Motor neuron (in vitro differentiated cells): ENCODE results near the gene TEKT3. TPM values are rescaled to one million over a fixed set of nuclear protein-coding genes. Genes with fewer than 3 reads are reported as not detected.

Source experiments
- ATAC-seq, 8 experiments: fragments of 200-7000 bp; cut with Tn5 transposase; replicated peaks in 6 of 8; 2 replicates each; pipeline ENCODE4 v1.8.0; 2021; ENCODE audit warnings: mild to moderate bottlenecking in 8 of 8, moderate library complexity in 8 of 8
- H3K27ac ChIP-seq, 2 donors: fragments of 250-450 bp; sonication (Bioruptor Pico); 2 replicates each; pipeline ENCODE4 v1.9.0; 2021; ENCODE audit warnings: antibody characterized with exemption in 2 of 2, mild to moderate bottlenecking in 2 of 2, moderate library complexity in 1 of 2
- H3K4me1 ChIP-seq, 2 donors: fragments of 250-450 bp; sonication (Bioruptor Pico); replicated peaks in 1 of 2; 2 replicates each; pipeline ENCODE4 v1.6.1; 2021; ENCODE audit warnings: antibody characterized with exemption in 2 of 2, mild to moderate bottlenecking in 2 of 2, moderate library complexity in 1 of 2
- H3K4me3 ChIP-seq, 5 donors: fragments of 250-450 bp; sonication (Bioruptor Pico); 2 replicates each; pipeline ENCODE4 v1.9.0; 2021; ENCODE audit warnings: antibody characterized with exemption in 5 of 5, mild to moderate bottlenecking in 5 of 5, moderate library complexity in 4 of 5
- WGBS, 10 experiments: fragments of 450-650 bp; shearing (Covaris generic); methylation state at CpG; one replicate each; pipeline ENCODE4 v1.0.0; 2022; 5-methylcytosine and 5-hydroxymethylcytosine counted together
- in situ Hi-C, 9 experiments: fragments of 400-800 bp; cut with MboI; loops; one replicate each; pipeline ENCODE4 v1.15.0; 2021; ENCODE audit warnings: low sequenced_read_pairs in 9 of 9, low pct_unique_long_range_greater_than_20kb in 2 of 9; ENCODE audit not compliant: unreplicated experiment in 9 of 9
- total RNA-seq, 8 experiments: library from RNA; unstranded; fragments of 300-600 nt; gene quantifications; 2 replicates each; pipeline versions ENCODE4 v1.2.3 to v1.2.4, GENCODE V29; 2022

TEKT3 gene
- total RNA-seq, 8 experiments from 2014 or later: 0.54 to 2.9 (median 0.90) TPM; not detected in 3

DNA sequence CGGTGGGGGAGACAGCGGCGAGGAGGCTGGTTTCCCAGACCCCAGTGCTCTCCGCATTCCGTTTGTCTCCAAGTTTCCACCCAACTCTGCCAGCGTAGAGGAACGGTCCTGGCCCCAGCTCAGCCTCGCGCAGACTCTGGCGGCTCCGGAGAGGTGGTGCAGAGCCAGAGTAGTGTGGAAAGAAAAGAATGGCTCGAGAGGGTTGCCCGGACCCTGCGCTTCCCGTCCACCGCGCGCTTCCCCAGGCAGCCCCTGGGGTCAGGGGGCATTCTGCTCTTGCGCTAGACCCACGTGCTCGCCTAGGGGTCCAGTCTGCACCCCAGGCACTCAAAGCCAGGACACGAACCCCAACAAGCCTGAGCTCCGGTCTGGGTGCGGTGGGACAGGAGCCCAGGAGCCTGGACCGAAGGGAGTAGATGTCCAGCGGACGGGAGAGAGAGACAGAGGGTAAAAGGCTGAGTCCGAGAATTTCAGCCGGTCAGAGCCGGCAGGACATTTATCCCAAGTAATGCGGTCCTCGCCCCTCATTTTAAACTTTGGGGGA lies 80.1 kb downstream of the TEKT3 start:
- Histone ChIP-seq H3K4me1 (peaks cover 0 to 6% of the 10 kb centered on the region in 2 donors), H3K27ac (no peak overlapping the region), H3K4me3 (peak overlapping the region; percentile 31 to 49 (median 40))
- 0 to 24% (median 7%) methylated on average over 3 to 14 of the region's 32 CpGs; no CpG with 5 or more reads in 4 of the 10 experiments for WGBS, 10 experiments
- in situ Hi-C loops: loop anchor here in 3 of 9 experiments (25.0 kb wide), 3 partner anchors 176 to 726 kb away; partner anchors contain the start of genes TTC19 (in 1 of the 3) and ZSWIM7 (in 1 of the 3)
- ATAC-seq: peak; percentile 8 to 56 (median 45)

DNA sequence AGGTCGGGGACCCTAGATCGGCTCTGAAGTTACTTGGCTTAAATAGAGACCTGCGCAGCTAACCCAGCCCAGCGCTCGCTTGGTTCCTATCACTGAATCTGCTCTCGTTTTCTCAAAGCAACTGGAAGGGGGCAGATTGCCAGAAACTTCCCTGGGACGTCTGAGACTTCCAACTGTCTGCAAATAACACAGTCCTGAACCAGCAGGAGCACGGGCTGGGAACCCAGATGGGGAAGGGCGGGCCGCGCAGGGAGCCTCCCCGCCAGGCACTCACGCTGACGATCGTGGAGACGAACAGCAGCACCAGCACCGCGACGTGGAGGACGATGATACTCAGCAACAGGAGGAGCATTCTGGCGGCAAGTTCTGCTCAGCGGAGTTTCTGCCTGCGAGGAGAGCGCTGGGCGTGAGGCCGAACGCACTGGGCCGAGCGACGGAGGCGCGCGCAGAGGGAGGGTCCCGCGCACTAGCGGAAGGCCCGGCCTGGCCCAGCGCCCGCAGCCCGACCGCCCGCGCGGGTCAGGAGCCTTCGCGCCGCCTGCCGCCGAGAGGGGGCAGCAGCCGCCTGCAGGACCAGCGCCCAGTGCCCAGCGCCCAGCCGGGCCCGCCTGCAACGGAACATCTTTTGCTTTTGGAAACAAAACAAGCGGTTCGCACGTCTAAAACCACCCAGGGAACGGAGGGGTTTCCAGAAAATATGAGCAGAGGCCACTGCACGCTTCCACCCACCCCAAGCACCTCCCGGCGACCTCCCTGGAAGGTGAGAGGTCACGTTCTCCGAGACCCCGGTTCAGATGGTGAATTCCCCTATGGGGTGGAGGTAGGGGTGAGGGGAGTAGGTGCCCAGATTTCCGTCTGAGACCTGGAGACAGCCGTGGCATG lies 80.8 kb downstream of the TEKT3 start:
- 0 to 33% (median 7%) methylated on average over 1 to 37 of the region's 67 CpGs; no CpG with 5 or more reads in 3 of the 10 experiments for WGBS, 10 experiments
- peaks cover 0 to 6% of the 10 kb centered on the region in 2 donors for H3K4me1 ChIP-seq

DNA sequence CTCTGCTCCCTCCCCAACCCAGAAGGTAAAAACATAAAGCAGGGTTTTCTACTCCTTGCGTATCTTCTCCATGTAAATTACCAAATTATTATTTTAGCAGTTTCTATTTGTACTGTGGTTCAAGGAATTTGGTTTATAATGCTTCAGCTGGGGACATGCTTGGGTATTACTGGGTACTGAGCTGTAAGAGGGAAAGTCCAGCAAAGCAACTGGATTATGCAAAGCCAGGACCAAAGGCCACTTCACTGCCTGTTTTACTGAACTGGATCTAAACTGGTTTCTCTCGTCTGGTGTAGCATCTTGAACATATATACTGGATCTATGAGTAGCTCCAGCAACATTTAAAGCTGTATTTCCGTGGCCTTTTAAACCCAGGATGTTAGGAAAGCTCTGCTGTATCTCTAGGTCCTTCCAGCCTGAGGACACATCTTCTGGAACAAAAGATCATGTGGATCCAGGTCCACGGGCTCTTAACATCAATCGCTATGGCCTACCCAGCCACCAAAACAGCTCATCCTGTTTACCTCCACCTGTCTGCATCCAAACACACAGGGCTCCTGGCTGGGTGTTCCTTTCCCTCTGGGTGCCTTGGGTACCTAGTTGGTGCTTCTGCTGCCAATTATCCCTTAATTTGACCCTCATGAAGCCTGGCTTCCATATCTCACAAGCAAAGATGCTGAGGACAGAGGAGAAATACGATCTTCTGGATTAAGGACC lies 83.4 kb downstream of the TEKT3 start:
- Histone ChIP-seq H3K4me1 (no peaks in the 10 kb centered on the region), H3K27ac (no peak overlapping the region), H3K4me3 (no peak overlapping the region)
- in situ Hi-C loops: loop anchor here in 7 of 9 experiments (5.0 to 25.0 kb wide), 5 partner anchors 179 to 729 kb away; partner anchors contain the start of genes TTC19 (in 1 of the 7) and ZSWIM7 (in 1 of the 7)
- WGBS, 10 experiments: 12 to 100% (median 87%) methylated on average over 1 to 5 of the region's 6 CpGs
- ATAC-seq: no peak

More for the DNA sequence above, 80.8 kb downstream of the TEKT3 start:
- in situ Hi-C loops: loop anchor here in 3 of 9 experiments (25.0 kb wide), 3 partner anchors 177 to 727 kb away; partner anchors contain the start of genes TTC19 (in 1 of the 3) and ZSWIM7 (in 1 of the 3)
- Histone ChIP-seq H3K27ac (no peak overlapping the region), H3K4me3 (peak overlapping the region; percentile 31 to 49 (median 40))
- peak; percentile 53 to 94 (median 91) for ATAC-seq

DNA sequence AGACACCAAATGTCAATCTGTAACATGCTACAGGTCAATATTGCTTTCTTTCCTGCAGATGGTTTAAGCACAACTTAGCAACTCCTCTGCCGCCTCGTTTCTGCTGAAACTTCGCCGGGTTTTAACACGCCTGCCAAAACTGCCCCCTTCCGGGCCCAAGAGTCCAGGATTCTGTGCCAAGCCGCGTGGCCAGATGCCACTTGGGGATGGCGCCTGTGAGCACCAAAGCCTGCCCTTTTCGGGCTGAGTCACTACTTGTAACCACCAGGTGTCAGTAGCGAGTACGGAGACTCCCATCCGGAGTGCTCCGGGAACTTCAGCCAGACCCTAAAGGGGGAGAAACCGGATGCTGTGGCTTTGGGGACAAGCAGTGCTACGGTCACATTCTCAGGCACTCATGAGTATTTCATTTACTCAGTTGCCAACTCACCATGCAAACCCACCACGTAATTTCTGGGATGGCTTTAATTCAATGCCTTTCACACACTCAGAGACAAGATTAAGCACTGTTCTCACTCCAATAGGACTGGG lies 84.1 kb downstream of the TEKT3 start:
- peak in 4 of 8 experiments; percentile 2 to 18 (median 6) for ATAC-seq
- H3K4me1 ChIP-seq: no peaks in the 10 kb centered on the region
- no peak overlapping the region for H3K27ac ChIP-seq
- no peak overlapping the region for H3K4me3 ChIP-seq
- WGBS, 10 experiments: 0 to 37% (median 12%) methylated on average over 5 to 13 of the region's 17 CpGs; no CpG with 5 or more reads in 4 of the 10 experiments
- in situ Hi-C loops: loop anchor here in 7 of 9 experiments (5.0 to 25.0 kb wide), 5 partner anchors 180 to 730 kb away; partner anchors contain the start of genes TTC19 (in 1 of the 7) and ZSWIM7 (in 1 of the 7)

DNA sequence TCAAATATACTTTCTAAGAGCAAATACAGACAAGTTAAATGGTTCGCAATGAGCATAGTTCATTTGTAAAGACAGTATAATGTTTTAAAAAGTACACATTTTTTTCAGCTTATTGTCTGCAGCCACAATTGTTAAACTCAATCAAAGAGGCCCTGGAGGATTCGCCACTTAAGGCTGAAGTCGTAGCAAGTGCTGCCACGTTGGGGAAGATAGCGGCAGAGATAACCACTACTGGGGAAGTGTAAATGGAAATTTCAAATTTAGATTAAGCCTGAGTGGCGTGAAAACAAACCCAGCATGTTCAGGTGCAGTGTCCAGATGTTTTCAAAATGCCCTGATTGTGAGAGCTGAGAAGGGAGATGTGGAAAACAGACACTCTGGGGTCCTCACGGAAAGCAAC lies 84.7 kb downstream of the TEKT3 start:
- in situ Hi-C loops: loop anchor here in 7 of 9 experiments (5.0 to 25.0 kb wide), 5 partner anchors 181 to 731 kb away; partner anchors contain the start of genes TTC19 (in 1 of the 7) and ZSWIM7 (in 1 of the 7)
- H3K27ac ChIP-seq: no peak overlapping the region

DNA sequence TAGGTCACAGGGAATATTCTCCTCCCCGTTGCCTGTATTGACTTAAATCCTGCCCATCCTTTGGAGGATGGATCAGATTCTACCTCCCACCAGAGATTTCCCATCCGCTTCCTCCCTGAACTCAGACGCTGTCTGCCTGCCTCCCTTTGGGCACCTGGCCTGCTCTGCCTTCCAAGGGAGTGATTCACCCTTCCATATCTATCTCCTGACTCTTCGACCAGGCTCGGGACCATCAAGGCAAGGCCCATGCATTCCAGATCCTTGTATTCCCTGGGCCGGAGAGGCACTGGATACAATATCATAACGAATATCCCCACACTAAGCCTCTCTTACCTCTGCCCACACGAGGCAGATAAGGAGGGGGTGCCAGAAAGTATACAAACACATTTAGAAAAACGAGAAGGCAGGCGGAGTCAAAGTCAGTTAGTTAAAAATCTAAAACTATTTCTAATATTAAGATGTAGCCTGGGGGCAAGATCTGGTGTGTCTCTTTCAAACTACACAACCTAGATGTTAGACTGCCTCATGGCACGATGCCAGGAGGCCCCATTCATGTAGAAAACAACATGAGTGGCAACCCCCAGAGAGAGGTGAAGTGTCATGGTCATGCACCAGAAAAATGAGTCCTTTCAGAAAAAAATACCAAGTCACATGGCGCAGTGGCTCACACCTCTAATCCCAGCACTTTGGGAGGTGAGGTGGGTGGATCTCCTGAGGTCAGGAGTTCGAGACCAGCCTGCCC lies 85.5 kb downstream of the TEKT3 start:
- Histone ChIP-seq H3K27ac (no peak overlapping the region), H3K4me3 (no peak overlapping the region), H3K4me1 (no peaks in the 10 kb centered on the region)
- 34 to 100% (median 70%) methylated on average over 1 to 10 of the region's 13 CpGs for WGBS, 10 experiments
- ATAC-seq: no peak
- in situ Hi-C loops: loop anchor here in 7 of 9 experiments (5.0 to 25.0 kb wide), 5 partner anchors 181 to 731 kb away; partner anchors contain the start of genes TTC19 (in 1 of the 7) and ZSWIM7 (in 1 of the 7)

More for the DNA sequence above, 84.7 kb downstream of the TEKT3 start:
- no peak for ATAC-seq
- no peaks in the 10 kb centered on the region for H3K4me1 ChIP-seq
- 23 to 100% (median 80%) methylated on average over 1 to 7 of the region's 7 CpGs for WGBS, 10 experiments
- H3K4me3 ChIP-seq: no peak overlapping the region

Other genes with a start within 250 kb of the TEKT3 start
- gene PMP22, start 76.3 kb downstream of the TEKT3 start, total RNA-seq: 100 to 1,000 TPM in 2 of 8 experiments, 10 to 100 TPM in 2, 1 to 10 TPM in 3, under 1 TPM in 1; 0.46 to 106 (median 12.2) TPM
- gene CDRT4, start 126.0 kb upstream of the TEKT3 start, total RNA-seq: 10 to 100 TPM in 5 of 8 experiments, 1 to 10 TPM in 3; 2.6 to 25.8 (median 11.9) TPM
- gene TVP23C, start 221.9 kb upstream of the TEKT3 start, total RNA-seq: 10 to 100 TPM; 10.4 to 60.5 (median 23.0) TPM